ENCODE data around the gene GTF2E1.
"Not testable (repeated sequence)": the region's sequence is repeated elsewhere in the genome, so short reads cannot be mapped to it uniquely, and the experiment has no call there.

The GTF2E1 gene

GRCh38 chr3:120753810-120754209 is 11.3 kb downstream of the GTF2E1 start:
- Histone ChIP-seq H4K20me1 (ENCODE audit: low read depth, low read length) (peaks cover 5% of the 10 kb centered on the region), H3K4me3 (ENCODE audit: insufficient read depth, low read length, poor library complexity, severe bottlenecking) (no peak overlapping the region), H3K27me3 (ENCODE audit: low read length) (no peaks in the 10 kb centered on the region), H3K9me2 (replicated peaks; ENCODE audit: insufficient read depth, low read length) (no peaks in the 10 kb centered on the region), H3K4me2 (ENCODE audit: low read depth, low read length, poor library complexity, severe bottlenecking) (no peak overlapping the region), H3K27ac (ENCODE audit: low read depth, low read length) (no peak overlapping the region), H3K9me3 (ENCODE audit: insufficient read depth, low read length) (no peaks in the 10 kb centered on the region), H3F3A (ENCODE audit: insufficient read depth) (no peaks in the 10 kb centered on the region), H3K9ac (ENCODE audit: low read length) (no peak overlapping the region), H3K79me2 (ENCODE audit: insufficient read depth, low read length) (peaks cover 75% of the 10 kb centered on the region), H2AFZ (ENCODE audit: low read depth, low read length, severe bottlenecking) (no peak overlapping the region), H3K36me3 (ENCODE audit: low read length) (peaks cover 39% of the 10 kb centered on the region)
- no peak for TF ChIP-seq EZH2phosphoT487 (conservative IDR thresholded peaks at IDR 0.05; ENCODE audit: low read length)
- TF ChIP-seq, protein P1, sequence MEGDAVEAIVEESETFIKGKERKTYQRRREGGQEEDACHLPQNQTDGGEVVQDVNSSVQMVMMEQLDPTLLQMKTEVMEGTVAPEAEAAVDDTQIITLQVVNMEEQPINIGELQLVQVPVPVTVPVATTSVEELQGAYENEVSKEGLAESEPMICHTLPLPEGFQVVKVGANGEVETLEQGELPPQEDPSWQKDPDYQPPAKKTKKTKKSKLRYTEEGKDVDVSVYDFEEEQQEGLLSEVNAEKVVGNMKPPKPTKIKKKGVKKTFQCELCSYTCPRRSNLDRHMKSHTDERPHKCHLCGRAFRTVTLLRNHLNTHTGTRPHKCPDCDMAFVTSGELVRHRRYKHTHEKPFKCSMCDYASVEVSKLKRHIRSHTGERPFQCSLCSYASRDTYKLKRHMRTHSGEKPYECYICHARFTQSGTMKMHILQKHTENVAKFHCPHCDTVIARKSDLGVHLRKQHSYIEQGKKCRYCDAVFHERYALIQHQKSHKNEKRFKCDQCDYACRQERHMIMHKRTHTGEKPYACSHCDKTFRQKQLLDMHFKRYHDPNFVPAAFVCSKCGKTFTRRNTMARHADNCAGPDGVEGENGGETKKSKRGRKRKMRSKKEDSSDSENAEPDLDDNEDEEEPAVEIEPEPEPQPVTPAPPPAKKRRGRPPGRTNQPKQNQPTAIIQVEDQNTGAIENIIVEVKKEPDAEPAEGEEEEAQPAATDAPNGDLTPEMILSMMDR (IDR thresholded peaks at IDR 0.05; ENCODE audit: insufficient read depth, low read length, poor library complexity, severe bottlenecking): no peak

DNA sequence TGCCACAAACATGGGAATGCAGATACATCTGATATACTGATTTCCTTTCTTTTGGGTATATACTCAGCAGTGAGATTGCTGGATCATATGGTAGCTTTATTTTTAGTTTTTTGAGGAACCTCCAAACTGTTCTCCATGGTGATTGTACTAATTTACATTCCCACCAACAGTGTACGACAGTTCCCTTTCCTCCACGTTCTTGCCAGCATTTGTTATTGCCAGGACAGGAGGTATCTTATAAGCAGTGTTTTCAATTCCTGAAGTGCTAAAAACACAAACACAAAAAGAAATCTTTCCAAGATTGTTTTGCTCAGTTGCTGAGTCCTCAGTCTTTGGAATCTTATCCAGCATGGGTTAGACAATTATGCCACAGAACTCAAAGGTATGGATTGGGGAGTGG is 13.5 kb downstream of the GTF2E1 start:
- Histone ChIP-seq H4K20me1 (ENCODE audit: low read depth, low read length) (peaks cover 5% of the 10 kb centered on the region), H3K4me3 (ENCODE audit: insufficient read depth, low read length, poor library complexity, severe bottlenecking) (no peak overlapping the region), H3F3A (ENCODE audit: insufficient read depth) (no peaks in the 10 kb centered on the region), H3K9ac (ENCODE audit: low read length) (no peak overlapping the region), H2AFZ (ENCODE audit: low read depth, low read length, severe bottlenecking) (no peak overlapping the region), H3K36me3 (ENCODE audit: low read length) (peaks cover 33% of the 10 kb centered on the region), H3K9me3 (ENCODE audit: insufficient read depth, low read length) (no peaks in the 10 kb centered on the region), H3K4me2 (ENCODE audit: low read depth, low read length, poor library complexity, severe bottlenecking) (no peak overlapping the region), H3K27me3 (ENCODE audit: low read length) (no peaks in the 10 kb centered on the region), H3K79me2 (ENCODE audit: insufficient read depth, low read length) (peaks cover 73% of the 10 kb centered on the region), H3K27ac (ENCODE audit: low read depth, low read length) (no peak overlapping the region), H3K9me2 (replicated peaks; ENCODE audit: insufficient read depth, low read length) (no peaks in the 10 kb centered on the region)
- TF ChIP-seq, protein P1 (IDR thresholded peaks at IDR 0.05; ENCODE audit: insufficient read depth, low read length, poor library complexity, severe bottlenecking): no peak
- TF ChIP-seq EZH2phosphoT487 (conservative IDR thresholded peaks at IDR 0.05; ENCODE audit: low read length): no peak

DNA sequence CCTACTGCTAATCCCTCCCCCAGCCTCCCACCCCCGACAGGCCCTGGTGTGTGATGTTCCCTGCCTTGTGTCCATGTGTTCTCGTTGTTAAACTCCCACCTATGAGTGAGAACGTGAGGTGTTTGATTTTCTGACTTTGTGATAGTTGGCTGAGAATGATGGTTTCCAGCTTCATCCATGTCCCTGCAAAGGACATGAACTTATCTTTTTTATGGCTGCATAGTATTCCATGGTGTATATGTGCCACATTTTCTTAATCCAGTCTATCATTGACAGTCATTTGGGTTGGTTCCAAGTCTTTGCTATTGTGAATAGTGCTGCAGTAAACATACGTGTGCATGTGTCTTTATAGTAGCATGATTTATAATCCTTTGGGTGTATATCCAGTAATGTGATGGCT is 16.0 kb downstream of the GTF2E1 start:
- H3K9me2 ChIP-seq (replicated peaks; ENCODE audit: insufficient read depth, low read length); H4K20me1 ChIP-seq (ENCODE audit: low read depth, low read length); H3K9ac ChIP-seq (ENCODE audit: low read length); H2AFZ ChIP-seq (ENCODE audit: low read depth, low read length, severe bottlenecking); H3K27ac ChIP-seq (ENCODE audit: low read depth, low read length); H3K4me3 ChIP-seq (ENCODE audit: insufficient read depth, low read length, poor library complexity, severe bottlenecking); H3F3A ChIP-seq (ENCODE audit: insufficient read depth); H3K27me3 ChIP-seq (ENCODE audit: low read length); H3K9me3 ChIP-seq (ENCODE audit: insufficient read depth, low read length); H3K4me2 ChIP-seq (ENCODE audit: low read depth, low read length, poor library complexity, severe bottlenecking): not testable (repeated sequence)
- Histone ChIP-seq H3K79me2 (ENCODE audit: insufficient read depth, low read length) (peaks cover 68% of the 10 kb centered on the region), H3K36me3 (ENCODE audit: low read length) (peaks cover 14% of the 10 kb centered on the region; the same call in 1 of the 2 replicates)

- Histone ChIP-seq H4K20me1 (ENCODE audit: low read depth, low read length) (peaks cover 3% of the 10 kb centered on the region), H3K27ac (ENCODE audit: low read depth, low read length) (no peak overlapping the region), H2AFZ (ENCODE audit: low read depth, low read length, severe bottlenecking) (no peak overlapping the region), H3F3A (ENCODE audit: insufficient read depth) (no peaks in the 10 kb centered on the region), H3K36me3 (ENCODE audit: low read length) (no peaks in the 10 kb centered on the region; the same call in 1 of the 2 replicates), H3K4me3 (ENCODE audit: insufficient read depth, low read length, poor library complexity, severe bottlenecking) (no peak overlapping the region), H3K4me2 (ENCODE audit: low read depth, low read length, poor library complexity, severe bottlenecking) (no peak overlapping the region), H3K27me3 (ENCODE audit: low read length) (no peaks in the 10 kb centered on the region), H3K9ac (ENCODE audit: low read length) (no peak overlapping the region), H3K79me2 (ENCODE audit: insufficient read depth, low read length) (peaks cover 71% of the 10 kb centered on the region), H3K9me2 (replicated peaks; ENCODE audit: insufficient read depth, low read length) (no peaks in the 10 kb centered on the region), H3K9me3 (ENCODE audit: insufficient read depth, low read length) (no peaks in the 10 kb centered on the region)
- TF ChIP-seq, protein P1 (IDR thresholded peaks at IDR 0.05; ENCODE audit: insufficient read depth, low read length, poor library complexity, severe bottlenecking): no peak
Observed at GRCh38 chr3:120762615-120763014, 20.1 kb downstream of the GTF2E1 start.
